IgD-negative memory B cell (primary cell): ENCODE measurements around the gene KIF3B. TPM values are rescaled to one million over a fixed set of nuclear protein-coding genes. Genes with fewer than 3 reads are reported as not detected.
A peak's percentile ranks its signal among the peaks of the same experiment; 100 is the strongest.
"Not testable (repeated sequence)": the region's sequence is repeated elsewhere in the genome, so short reads cannot be mapped to it uniquely, and the experiment has no call there.

ENCODE experiments used
- H3K27ac Mint-ChIP-seq, 3 donors: one replicate each; pipeline ENCODE4 v1.8.0; 2020 to 2022; ENCODE audit warnings: mild to moderate bottlenecking in 3 of 3, mixed read lengths in 3 of 3, moderate library complexity in 1 of 3
- H3K27me3 Mint-ChIP-seq: one replicate; pipeline ENCODE4 v1.8.0; 2021; ENCODE audit warnings: mixed read lengths
- H3K36me3 Mint-ChIP-seq: one replicate; pipeline ENCODE4 v1.8.0; 2020; ENCODE audit warnings: mild to moderate bottlenecking, mixed read lengths
- H3K4me1 Mint-ChIP-seq, 3 donors: one replicate each; pipeline ENCODE4 v1.8.0; 2020 to 2022; ENCODE audit warnings: mixed read lengths in 3 of 3, mild to moderate bottlenecking in 1 of 3
- H3K4me3 Mint-ChIP-seq, 4 donors: one replicate each; pipeline ENCODE4 v1.8.0; 2020 to 2022; ENCODE audit warnings: mild to moderate bottlenecking in 4 of 4, mixed read lengths in 4 of 4, moderate library complexity in 3 of 4
- H3K9me3 Mint-ChIP-seq, 3 donors: one replicate each; pipeline ENCODE4 v1.8.0; 2020 to 2021; ENCODE audit warnings: mixed read lengths in 3 of 3, mild to moderate bottlenecking in 1 of 3
- polyA plus RNA-seq: library from polyadenylated mRNA; unstranded; fragments of 300-500 nt; fragmentation: Illumina TruSeq; gene quantifications from one replicate; pipeline ENCODE4 v1.2.3, GENCODE V29; 2021

KIF3B gene
- polyA plus RNA-seq, 1 donor from 2014 or later = 6.9 TPM

- no peaks in the 10 kb centered on the region for H3K9me3 Mint-ChIP-seq
- peaks cover 13 to 19% (median 13%) of the 10 kb centered on the region in 3 donors for H3K4me1 Mint-ChIP-seq
- H3K36me3 Mint-ChIP-seq = peaks cover 4% of the 10 kb centered on the region
- no peak overlapping the region for H3K27ac Mint-ChIP-seq
- H3K27me3 Mint-ChIP-seq = no peaks in the 10 kb centered on the region
- no peak overlapping the region for H3K4me3 Mint-ChIP-seq
These were observed 61.7 kb downstream of the KIF3B start for GRCh38 chr20:32339116-32339515.

GRCh38 chr20:32341053-32341452, 63.6 kb downstream of the KIF3B start:
- peaks cover 5 to 15% (median 5%) of the 10 kb centered on the region in 3 donors for H3K4me1 Mint-ChIP-seq
- H3K36me3 Mint-ChIP-seq, H3K27me3 Mint-ChIP-seq, H3K27ac Mint-ChIP-seq, H3K4me3 Mint-ChIP-seq, H3K9me3 Mint-ChIP-seq: not testable (repeated sequence)

- Mint-ChIP-seq H3K4me1 (peaks cover 0 to 4% (median 0%) of the 10 kb centered on the region in 3 donors), H3K9me3 (no peaks in the 10 kb centered on the region), H3K27ac (no peak overlapping the region)
These were observed 66.0 kb downstream of the KIF3B start for GRCh38 chr20:32343439-32343838.

GRCh38 chr20:32344835-32345506, 67.5 kb downstream of the KIF3B start:
- Mint-ChIP-seq H3K4me1 (peaks cover 0 to 6% (median 3%) of the 10 kb centered on the region in 3 donors), H3K4me3 (no peak overlapping the region), H3K27me3 (no peaks in the 10 kb centered on the region), H3K36me3 (peaks cover 6% of the 10 kb centered on the region), H3K27ac (no peak overlapping the region), H3K9me3 (no peaks in the 10 kb centered on the region)

More at GRCh38 chr20:32343439-32343838, 66.0 kb downstream of the KIF3B start:
- H3K27me3 Mint-ChIP-seq = no peaks in the 10 kb centered on the region
- H3K4me3 Mint-ChIP-seq = no peak overlapping the region
- peaks cover 3% of the 10 kb centered on the region for H3K36me3 Mint-ChIP-seq

GRCh38 chr20:32348207-32348606, 70.8 kb downstream of the KIF3B start:
- Mint-ChIP-seq H3K27me3 (no peaks in the 10 kb centered on the region), H3K4me3 (no peak overlapping the region), H3K27ac (no peak overlapping the region), H3K36me3 (peaks cover 9% of the 10 kb centered on the region), H3K4me1 (peaks cover 0 to 9% (median 4%) of the 10 kb centered on the region in 3 donors), H3K9me3 (no peaks in the 10 kb centered on the region)

- H3K27me3 Mint-ChIP-seq = no peaks in the 10 kb centered on the region
- peaks cover 9% of the 10 kb centered on the region for H3K36me3 Mint-ChIP-seq
- no peaks in the 10 kb centered on the region for H3K9me3 Mint-ChIP-seq
- H3K4me1 Mint-ChIP-seq = peaks cover 10 to 22% (median 13%) of the 10 kb centered on the region in 3 donors
- H3K4me3 Mint-ChIP-seq = peak overlapping the region in 3 of 4 donors; percentile 41 to 57 (median 49)
- H3K27ac Mint-ChIP-seq = no peak overlapping the region
These were observed 73.0 kb downstream of the KIF3B start for GRCh38 chr20:32350421-32350820.

- H3K9me3 Mint-ChIP-seq = no peaks in the 10 kb centered on the region
- H3K27ac Mint-ChIP-seq = peak overlapping the region; percentile 16 to 51 (median 46)
- peaks cover 23 to 33% (median 23%) of the 10 kb centered on the region in 3 donors for H3K4me1 Mint-ChIP-seq
- H3K4me3 Mint-ChIP-seq = no peak overlapping the region
- H3K27me3 Mint-ChIP-seq = no peaks in the 10 kb centered on the region
- peaks cover 9% of the 10 kb centered on the region for H3K36me3 Mint-ChIP-seq
These were observed 74.8 kb downstream of the KIF3B start for GRCh38 chr20:32352121-32352720.

- no peaks in the 10 kb centered on the region for H3K9me3 Mint-ChIP-seq
- no peaks in the 10 kb centered on the region for H3K27me3 Mint-ChIP-seq
- H3K36me3 Mint-ChIP-seq = peaks cover 9% of the 10 kb centered on the region
- peak overlapping the region; percentile 75 to 100 (median 95) for H3K27ac Mint-ChIP-seq
- H3K4me1 Mint-ChIP-seq = peaks cover 27 to 36% (median 33%) of the 10 kb centered on the region in 3 donors
- peak overlapping the region in 1 of 4 donors; percentile 29 for H3K4me3 Mint-ChIP-seq
These were observed 76.5 kb downstream of the KIF3B start for GRCh38 chr20:32353848-32354496.

- peak overlapping the region; percentile 28 to 72 (median 34) for H3K4me3 Mint-ChIP-seq
- peaks cover 29 to 39% (median 39%) of the 10 kb centered on the region in 3 donors for H3K4me1 Mint-ChIP-seq
- no peaks in the 10 kb centered on the region for H3K27me3 Mint-ChIP-seq
- peaks cover 7% of the 10 kb centered on the region for H3K36me3 Mint-ChIP-seq
- H3K9me3 Mint-ChIP-seq = no peaks in the 10 kb centered on the region
- H3K27ac Mint-ChIP-seq = peak overlapping the region; percentile 75 to 100 (median 95)
These were observed 77.4 kb downstream of the KIF3B start for GRCh38 chr20:32354592-32355416.

- H3K4me3 Mint-ChIP-seq = peak overlapping the region in 3 of 4 donors; percentile 29 to 72 (median 68)
- H3K27me3 Mint-ChIP-seq = no peaks in the 10 kb centered on the region
- peaks cover 33 to 45% (median 39%) of the 10 kb centered on the region in 3 donors for H3K4me1 Mint-ChIP-seq
These were observed 78.0 kb downstream of the KIF3B start for GRCh38 chr20:32355417-32355841.

GRCh38 chr20:32355907-32356621, 78.6 kb downstream of the KIF3B start:
- not testable (repeated sequence) for H3K9me3 Mint-ChIP-seq, H3K27me3 Mint-ChIP-seq, H3K36me3 Mint-ChIP-seq
- Mint-ChIP-seq H3K27ac (peak overlapping the region; percentile 98 to 100 (median 99)), H3K4me1 (peaks cover 39 to 49% (median 44%) of the 10 kb centered on the region in 3 donors), H3K4me3 (peak overlapping the region in 3 of 4 donors; percentile 68 to 99 (median 72))

More at GRCh38 chr20:32355417-32355841, 78.0 kb downstream of the KIF3B start:
- no peaks in the 10 kb centered on the region for H3K9me3 Mint-ChIP-seq
- peaks cover 3% of the 10 kb centered on the region for H3K36me3 Mint-ChIP-seq
- peak overlapping the region; percentile 75 to 100 (median 95) for H3K27ac Mint-ChIP-seq

GRCh38 chr20:32356622-32357374, 79.3 kb downstream of the KIF3B start:
- no peaks in the 10 kb centered on the region for H3K9me3 Mint-ChIP-seq
- H3K27me3 Mint-ChIP-seq = no peaks in the 10 kb centered on the region
- peak overlapping the region; percentile 98 to 100 (median 99) for H3K27ac Mint-ChIP-seq
- H3K4me1 Mint-ChIP-seq = peaks cover 44 to 49% (median 48%) of the 10 kb centered on the region in 3 donors
- no peaks in the 10 kb centered on the region for H3K36me3 Mint-ChIP-seq
- peak overlapping the region; percentile 96 to 99 (median 98) for H3K4me3 Mint-ChIP-seq

- H3K27me3 Mint-ChIP-seq = no peaks in the 10 kb centered on the region
- H3K4me1 Mint-ChIP-seq = peaks cover 49 to 53% (median 49%) of the 10 kb centered on the region in 3 donors
- H3K4me3 Mint-ChIP-seq = peak overlapping the region; percentile 96 to 99 (median 98)
- peak overlapping the region; percentile 98 to 100 (median 99) for H3K27ac Mint-ChIP-seq
- no peaks in the 10 kb centered on the region for H3K36me3 Mint-ChIP-seq
- H3K9me3 Mint-ChIP-seq = no peaks in the 10 kb centered on the region
These were observed 80.0 kb downstream of the KIF3B start for GRCh38 chr20:32357375-32357868.
